SJSA1 (cell line): Measurements from ENCODE around the gene NOSIP. TPM values are rescaled to one million over a fixed set of nuclear protein-coding genes. Genes with fewer than 3 reads are reported as not detected.

ENCODE experiments used
- DNase-seq, 2 experiments: peaks; one replicate each; pipeline ENCODE4 v3.0.0-alpha.2; 2015 to 2020; ENCODE audit warnings: low spot score in 2 of 2, low read depth in 1 of 2
- H3K27ac ChIP-seq: fragments of 250-450 bp; sonication (Bioruptor Pico); 2 replicates; pipeline ENCODE4 v1.5.1; 2020; ENCODE audit warnings: mild to moderate bottlenecking, moderate library complexity
- H3K27me3 ChIP-seq: fragments of 250-450 bp; sonication (Bioruptor Pico); replicated peaks from 2 replicates; pipeline ENCODE4 v1.5.1; 2020; ENCODE audit warnings: mild to moderate bottlenecking, moderate library complexity
- H3K36me3 ChIP-seq: fragments of 250-450 bp; sonication (Bioruptor Pico); 2 replicates; pipeline ENCODE4 v1.5.1; 2020; ENCODE audit warnings: mild to moderate bottlenecking
- H3K4me1 ChIP-seq: fragments of 250-450 bp; sonication (Bioruptor Pico); replicated peaks from 2 replicates; pipeline ENCODE4 v1.6.1; 2021; ENCODE audit warnings: mild to moderate bottlenecking
- H3K4me3 ChIP-seq: fragments of 250-450 bp; sonication (Bioruptor Pico); 2 replicates; pipeline ENCODE4 v1.5.1; 2020; ENCODE audit warnings: mild to moderate bottlenecking
- H3K9me3 ChIP-seq: fragments of 250-450 bp; sonication (Bioruptor Pico); replicated peaks from 2 replicates; pipeline ENCODE4 v1.5.1; 2020; ENCODE audit warnings: mild to moderate bottlenecking
- total RNA-seq: library from RNA; depleted of rRNA; stranded (reverse); fragments of >200 nt; shearing (Covaris generic); gene quantifications from 2 replicates; pipeline ENCODE4 v1.2.3, GENCODE V29; 2014

NOSIP gene
- total RNA-seq, 1 experiment from 2014 or later, result 129 TPM

GRCh38 chr19:49556412-49557398, 23.7 kb downstream of the NOSIP start:
- no peak for DNase-seq
- Histone ChIP-seq H3K27me3 (no peaks in the 10 kb centered on the region), H3K9me3 (no peaks in the 10 kb centered on the region), H3K27ac (no peak overlapping the region), H3K4me3 (no peak overlapping the region), H3K36me3 (peaks cover 75% of the 10 kb centered on the region), H3K4me1 (peaks cover 11% of the 10 kb centered on the region)

GRCh38 chr19:49555600-49556411, 24.6 kb downstream of the NOSIP start:
- Histone ChIP-seq H3K4me3 (no peak overlapping the region), H3K27me3 (no peaks in the 10 kb centered on the region), H3K36me3 (peaks cover 69% of the 10 kb centered on the region), H3K9me3 (no peaks in the 10 kb centered on the region), H3K4me1 (peaks cover 11% of the 10 kb centered on the region), H3K27ac (no peak overlapping the region)
- DNase-seq, result no peak

GRCh38 chr19:49554701-49555181, 25.6 kb downstream of the NOSIP start:
- Histone ChIP-seq H3K4me3 (no peak overlapping the region), H3K9me3 (no peaks in the 10 kb centered on the region), H3K36me3 (peaks cover 59% of the 10 kb centered on the region), H3K4me1 (peaks cover 11% of the 10 kb centered on the region), H3K27ac (peak overlapping the region; percentile 50), H3K27me3 (no peaks in the 10 kb centered on the region)
- DNase-seq, result no peak

GRCh38 chr19:49553451-49554271, 26.7 kb downstream of the NOSIP start:
- H3K27ac ChIP-seq, result peak overlapping the region; percentile 50
- H3K9me3 ChIP-seq, result no peaks in the 10 kb centered on the region
- peaks cover 48% of the 10 kb centered on the region for H3K36me3 ChIP-seq
- no peaks in the 10 kb centered on the region for H3K27me3 ChIP-seq
- H3K4me3 ChIP-seq, result no peak overlapping the region
- peak in 1 of 2 experiments; percentile 30 for DNase-seq
- peaks cover 11% of the 10 kb centered on the region for H3K4me1 ChIP-seq

- Histone ChIP-seq H3K4me1 (peaks cover 11% of the 10 kb centered on the region), H3K27me3 (no peaks in the 10 kb centered on the region), H3K27ac (no peak overlapping the region), H3K36me3 (peaks cover 42% of the 10 kb centered on the region), H3K9me3 (no peaks in the 10 kb centered on the region), H3K4me3 (no peak overlapping the region)
- no peak for DNase-seq
These were observed 27.6 kb downstream of the NOSIP start for GRCh38 chr19:49552749-49553148.

GRCh38 chr19:49551531-49551930, 28.8 kb downstream of the NOSIP start:
- H3K36me3 ChIP-seq, result peaks cover 29% of the 10 kb centered on the region
- no peaks in the 10 kb centered on the region for H3K9me3 ChIP-seq
- H3K27ac ChIP-seq, result no peak overlapping the region
- no peaks in the 10 kb centered on the region for H3K27me3 ChIP-seq
- no peak for DNase-seq
- H3K4me3 ChIP-seq, result no peak overlapping the region
- H3K4me1 ChIP-seq, result peaks cover 14% of the 10 kb centered on the region

GRCh38 chr19:49549045-49549444, 31.3 kb downstream of the NOSIP start:
- Histone ChIP-seq H3K27me3 (no peaks in the 10 kb centered on the region), H3K4me3 (no peak overlapping the region), H3K27ac (no peak overlapping the region), H3K9me3 (no peaks in the 10 kb centered on the region), H3K36me3 (peaks cover 10% of the 10 kb centered on the region), H3K4me1 (peaks cover 13% of the 10 kb centered on the region)
- DNase-seq, result no peak

GRCh38 chr19:49546825-49547565, 33.4 kb downstream of the NOSIP start:
- H3K9me3 ChIP-seq, result no peaks in the 10 kb centered on the region
- peak; percentile 89 to 91 for DNase-seq
- H3K36me3 ChIP-seq, result no peaks in the 10 kb centered on the region; the same call in 1 of the 2 replicates
- no peaks in the 10 kb centered on the region for H3K27me3 ChIP-seq
- H3K27ac ChIP-seq, result no peak overlapping the region
- no peak overlapping the region for H3K4me3 ChIP-seq
- H3K4me1 ChIP-seq, result peaks cover 7% of the 10 kb centered on the region

- Histone ChIP-seq H3K36me3 (peaks cover 1% of the 10 kb centered on the region; the same call in 1 of the 2 replicates), H3K27ac (no peak overlapping the region), H3K4me1 (peaks cover 7% of the 10 kb centered on the region)
These were observed 36.2 kb downstream of the NOSIP start for GRCh38 chr19:49544154-49544553.

GRCh38 chr19:49543032-49543431, 37.3 kb downstream of the NOSIP start:
- H3K36me3 ChIP-seq, result peaks cover 7% of the 10 kb centered on the region; the same call in 1 of the 2 replicates
- peaks cover 7% of the 10 kb centered on the region for H3K4me1 ChIP-seq
- no peak for DNase-seq
- H3K27ac ChIP-seq, result no peak overlapping the region
- H3K4me3 ChIP-seq, result no peak overlapping the region
- H3K9me3 ChIP-seq, result no peaks in the 10 kb centered on the region
- no peaks in the 10 kb centered on the region for H3K27me3 ChIP-seq

More at GRCh38 chr19:49544154-49544553, 36.2 kb downstream of the NOSIP start:
- no peak overlapping the region for H3K4me3 ChIP-seq
- DNase-seq, result no peak
- no peaks in the 10 kb centered on the region for H3K27me3 ChIP-seq
- H3K9me3 ChIP-seq, result no peaks in the 10 kb centered on the region

- Histone ChIP-seq H3K27ac (no peak overlapping the region), H3K4me3 (no peak overlapping the region), H3K36me3 (peaks cover 7% of the 10 kb centered on the region; the same call in 1 of the 2 replicates), H3K9me3 (no peaks in the 10 kb centered on the region), H3K4me1 (peaks cover 7% of the 10 kb centered on the region), H3K27me3 (no peaks in the 10 kb centered on the region)
- no peak for DNase-seq
These were observed 37.9 kb downstream of the NOSIP start for GRCh38 chr19:49542446-49542845.

- Histone ChIP-seq H3K27ac (no peak overlapping the region), H3K4me1 (peaks cover 7% of the 10 kb centered on the region), H3K36me3 (peaks cover 9% of the 10 kb centered on the region), H3K4me3 (no peak overlapping the region), H3K9me3 (no peaks in the 10 kb centered on the region), H3K27me3 (no peaks in the 10 kb centered on the region)
- no peak for DNase-seq
These were observed 38.4 kb downstream of the NOSIP start for GRCh38 chr19:49541914-49542313.
